GM12878 (cell line): ENCODE results near the gene LSAMP. TPM values are rescaled to one million over a fixed set of nuclear protein-coding genes. Genes with fewer than 3 reads are reported as not detected.

Experiments used
- ATAC-seq: fragments of 200-7000 bp; cut with Tn5 transposase; 3 replicates; pipeline ENCODE4 v1.9.1; 2020; ENCODE audit warnings: mild to moderate bottlenecking, moderate library complexity
- BruUV-seq: library from RNA; stranded (reverse); fragments of 400-500 nt; replicated peaks from 2 replicates; lab custom pipeline; 2021; lab: Mats Ljungman, UMichigan
- CTCF ChIA-PET: fragments of 300-600 bp; sonication (Branson Sonifier 250); formaldehyde crosslinking; extraction: SDS; loops from one replicate; lab custom pipeline; 2021; ENCODE audit warnings: inconsistent platforms; lab: Yijun Ruan, JAX
- POLR2A ChIA-PET: fragments of 350-600 bp; formaldehyde crosslinking; extraction: SDS; loops from one replicate; lab custom pipeline; 2021; ENCODE audit warnings: inconsistent platforms; lab: Charles Lee
- RAD21 ChIA-PET: fragments of 300-600 bp; sonication (Branson Sonifier 250); formaldehyde crosslinking; loops from one replicate; lab custom pipeline; 2023; ENCODE audit warnings: antibody characterized with exemption; ENCODE audit not compliant: unreplicated experiment; lab: Charles Lee
- SMC1A ChIA-PET: fragments of 300-600 bp; sonication (Branson Sonifier 250); formaldehyde crosslinking; loops from one replicate; lab custom pipeline; 2023; ENCODE audit not compliant: unreplicated experiment, uncharacterized antibody; lab: Charles Lee
- DNase-seq: peaks from one replicate; pipeline ENCODE4 v3.0.0-alpha.2; 2011; ENCODE audit warnings: low read depth, low spot score
- FAIRE-seq: peaks from 3 replicates; lab custom pipeline; 2011; peaks lifted over from hg19 to GRCh38; lab: Jason Lieb, UNC
- H2AFZ ChIP-seq: 2 replicates; pipeline ENCODE4 v1.6.0; 2011; ENCODE audit warnings: low read depth, low read length, control low read depth; ENCODE audit not compliant: control insufficient read depth
- H3K27ac ChIP-seq: 2 replicates; pipeline ENCODE4 v1.5.1; 2011; ENCODE audit warnings: control low read depth; ENCODE audit not compliant: control insufficient read depth, insufficient read depth
- H3K27me3 ChIP-seq, 2 experiments: replicated peaks in 1 of 2; 2 replicates each; pipeline versions ENCODE4 v1.6.0 to v1.6.1; 2011; ENCODE audit warnings: low read length in 1 of 2; ENCODE audit not compliant: control insufficient read depth in 2 of 2, insufficient read depth in 2 of 2
- H3K36me3 ChIP-seq, 2 experiments: 2 replicates each; pipeline ENCODE4 v1.5.1; 2011; ENCODE audit warnings: low read length in 1 of 2; ENCODE audit not compliant: control insufficient read depth in 2 of 2, insufficient read depth in 2 of 2
- H3K4me1 ChIP-seq: 2 replicates; pipeline ENCODE4 v1.6.1; 2011; ENCODE audit warnings: mild to moderate bottlenecking, low read length, moderate library complexity, mixed read lengths; ENCODE audit not compliant: control insufficient read depth, insufficient read depth
- H3K4me2 ChIP-seq: 2 replicates; pipeline ENCODE4 v1.6.0; 2011; ENCODE audit warnings: control low read depth; ENCODE audit not compliant: control insufficient read depth, insufficient read depth
- H3K4me3 ChIP-seq: fragments of 200-600 bp; sonication (generic); 2 replicates; pipeline ENCODE4 v1.5.1; 2016
- H3K79me2 ChIP-seq: 2 replicates; pipeline ENCODE4 v1.6.0; 2011; ENCODE audit warnings: low read length; ENCODE audit not compliant: control insufficient read depth, insufficient read depth
- H3K9ac ChIP-seq: 2 replicates; pipeline ENCODE4 v1.8.0; 2011; ENCODE audit warnings: low read length, control low read depth, mixed read lengths; ENCODE audit not compliant: control insufficient read depth, insufficient read depth
- H3K9me3 ChIP-seq: replicated peaks from 3 replicates; pipeline ENCODE4 v1.5.1; 2011; ENCODE audit warnings: mild to moderate bottlenecking, low read length; ENCODE audit not compliant: control insufficient read depth, insufficient read depth
- H4K20me1 ChIP-seq: 2 replicates; pipeline ENCODE4 v1.6.0; 2011; ENCODE audit not compliant: control insufficient read depth, insufficient read depth
- BRCA1 ChIP-seq: IDR thresholded peaks from 2 replicates; pipeline ENCODE4 v1.6.1; 2011; ENCODE audit warnings: low read depth, low read length, improper control_type of control experiment
- FOS ChIP-seq: IDR thresholded peaks from 3 replicates; pipeline ENCODE4 v1.6.1; 2011; ENCODE audit warnings: borderline replicate concordance; ENCODE audit not compliant: insufficient read length; ENCODE audit errors: extremely low read depth
- HDGF ChIP-seq: fragments of 450-650 bp; IDR thresholded peaks from 2 replicates; pipeline ENCODE4 v1.6.1; 2016; ENCODE audit warnings: antibody characterized with exemption
- IKZF2 ChIP-seq, 2 experiments: fragments of 450-650 bp; IDR thresholded peaks; 2 replicates each; pipeline ENCODE4 v1.6.1; 2017; ENCODE audit warnings: mild to moderate bottlenecking in 2 of 2, moderate library complexity in 2 of 2
- MLLT1 ChIP-seq: fragments of 450-650 bp; IDR thresholded peaks from 2 replicates; pipeline ENCODE4 v1.6.1; 2016; ENCODE audit warnings: mild to moderate bottlenecking
- RB1 ChIP-seq: fragments of 450-650 bp; formaldehyde crosslinking; IDR thresholded peaks from 2 replicates; pipeline ENCODE4 v1.6.1; 2017; ENCODE audit warnings: mild to moderate bottlenecking, borderline replicate concordance
- SMAD5 ChIP-seq: IDR thresholded peaks from 2 replicates; pipeline ENCODE4 v1.6.1; 2016; ENCODE audit warnings: antibody characterized with exemption, low read depth
- USF1 ChIP-seq: IDR thresholded peaks from 2 replicates; pipeline ENCODE4 v1.6.1; 2011; ENCODE audit warnings: borderline replicate concordance, low read depth, mild to moderate bottlenecking, moderate library complexity, mixed read lengths, low read length; ENCODE audit not compliant: insufficient read depth; ENCODE audit errors: extremely low read length
- ZNF207 ChIP-seq: fragments of 450-650 bp; IDR thresholded peaks from 2 replicates; pipeline ENCODE4 v1.6.1; 2014; ENCODE audit warnings: antibody characterized with exemption, mild to moderate bottlenecking, borderline replicate concordance
- ZNF687 ChIP-seq: fragments of 450-650 bp; IDR thresholded peaks from 2 replicates; pipeline ENCODE4 v1.6.1; 2017; ENCODE audit warnings: mild to moderate bottlenecking, moderate library complexity
- WGBS: methylation state at CpG from one replicate; pipeline ENCODE4 v1.1.6; 2016; ENCODE audit warnings: low lambda C conversion rate; ENCODE audit not compliant: insufficient replicate concordance, insufficient coverage; ENCODE audit errors: missing lambda C conversion rate; 5-methylcytosine and 5-hydroxymethylcytosine counted together
- in situ Hi-C: fragments of 300-500 bp; cut with MboI; formaldehyde crosslinking; loops from 9 replicates; pipeline ENCODE4 v1.14.3; 2018; ENCODE audit warnings: mixed read lengths
- intact Hi-C: fragments of 100-400 bp; cut with micrococcal nuclease; formaldehyde crosslinking; loops from one replicate; pipeline ENCODE4 v1.14.2; 2022; ENCODE audit not compliant: unreplicated experiment
- polyA plus RNA-seq, 11 experiments: library from polyadenylated mRNA; depleted of rRNA in 4 of 11; unstranded in 6 of 11; stranded (reverse) in 5 of 11; fragments of >200 nt; fragmentation: Nextera tagmentation in 4 of 11; fragmentation: Illumina TruSeq in 1 of 11; extraction: Ambion mirVana in 4 of 11; extraction: Trizol in 1 of 11; gene quantifications; 1 replicate in 1 of 11; 2 replicates in 10 of 11; pipeline versions ENCODE4 v1.2.1 to v1.2.3, GENCODE V29; 2011 to 2016; ENCODE audit warnings: inconsistent platforms in 2 of 11, missing spikeins in 2 of 11, low read depth in 1 of 11
- total RNA-seq, 4 experiments: library from RNA; depleted of rRNA in 3 of 4; stranded (reverse); fragments of >200 nt in 3 of 4; fragmentation: Illumina TruSeq in 1 of 4; extraction: Trizol in 1 of 4; gene quantifications; 2 replicates each; pipeline versions ENCODE4 v1.2.1 to v1.2.3, GENCODE V29; 2013 to 2021
- TF ChIP-seq, protein P1 (sequence below): IDR thresholded peaks from 2 replicates; pipeline ENCODE4 v1.6.1; 2011; ENCODE audit warnings: low read depth, low read length, improper control_type of control experiment, borderline replicate concordance
- TF ChIP-seq, protein P2 (sequence below): fragments of 450-650 bp; IDR thresholded peaks from 2 replicates; pipeline ENCODE4 v1.6.1; 2017; ENCODE audit warnings: mild to moderate bottlenecking, low read depth, inconsistent platforms; ENCODE audit not compliant: poor library complexity, severe bottlenecking

Gene LSAMP
- total and polyA plus RNA-seq, 10 of the 15 experiments (the other 5 are each of a cell fraction or from before 2014, with no cell fraction given), result 2.0 to 12.7 (median 6.5) TPM

GRCh38 chr3:116246406-116246980, 198.8 kb downstream of the LSAMP start:
- H3K9me3 ChIP-seq, result no peaks in the 10 kb centered on the region
- H3K36me3 ChIP-seq, result no peaks in the 10 kb centered on the region
- WGBS, result 23% methylated on average over 7 of the region's 7 CpGs
- FAIRE-seq, result no peak
- in situ Hi-C loops (no loop called here), intact Hi-C loops (no loop called here)
- H3K79me2 ChIP-seq, result no peaks in the 10 kb centered on the region
- H3K4me2 ChIP-seq, result no peak overlapping the region
- DNase-seq, result no peak
- H4K20me1 ChIP-seq, result no peaks in the 10 kb centered on the region
- H3K4me3 ChIP-seq, result no peak overlapping the region
- ChIA-PET SMC1A (interaction anchor here (1.6 to 4.6 kb wide), 2 partner anchors 12 to 51 kb away, joined by 3 to 19 read pairs; no protein-coding TSS in a partner anchor), POLR2A (no interaction called here), RAD21 (no interaction called here), CTCF (interaction anchor here (1.0 kb wide), 1 partner anchor 13 kb away, joined by 5 read pairs; no protein-coding TSS in a partner anchor)
- no peaks in the 10 kb centered on the region for H3K27me3 ChIP-seq
- no peak overlapping the region for H2AFZ ChIP-seq
- BruUV-seq, result no TSS peak
- H3K9ac ChIP-seq, result no peak overlapping the region
- no peaks in the 10 kb centered on the region for H3K4me1 ChIP-seq
- no peak for ATAC-seq
- no peak overlapping the region for H3K27ac ChIP-seq
- TF ChIP-seq IKZF2 (IDR thresholded peaks at IDR 0.05), result no peak
- TF ChIP-seq, protein P1, sequence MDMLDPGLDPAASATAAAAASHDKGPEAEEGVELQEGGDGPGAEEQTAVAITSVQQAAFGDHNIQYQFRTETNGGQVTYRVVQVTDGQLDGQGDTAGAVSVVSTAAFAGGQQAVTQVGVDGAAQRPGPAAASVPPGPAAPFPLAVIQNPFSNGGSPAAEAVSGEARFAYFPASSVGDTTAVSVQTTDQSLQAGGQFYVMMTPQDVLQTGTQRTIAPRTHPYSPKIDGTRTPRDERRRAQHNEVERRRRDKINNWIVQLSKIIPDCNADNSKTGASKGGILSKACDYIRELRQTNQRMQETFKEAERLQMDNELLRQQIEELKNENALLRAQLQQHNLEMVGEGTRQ, result no peak
- TF ChIP-seq HDGF, result no peak
- no peak for TF ChIP-seq USF1
- no peak for TF ChIP-seq MLLT1
- TF ChIP-seq, protein P2, sequence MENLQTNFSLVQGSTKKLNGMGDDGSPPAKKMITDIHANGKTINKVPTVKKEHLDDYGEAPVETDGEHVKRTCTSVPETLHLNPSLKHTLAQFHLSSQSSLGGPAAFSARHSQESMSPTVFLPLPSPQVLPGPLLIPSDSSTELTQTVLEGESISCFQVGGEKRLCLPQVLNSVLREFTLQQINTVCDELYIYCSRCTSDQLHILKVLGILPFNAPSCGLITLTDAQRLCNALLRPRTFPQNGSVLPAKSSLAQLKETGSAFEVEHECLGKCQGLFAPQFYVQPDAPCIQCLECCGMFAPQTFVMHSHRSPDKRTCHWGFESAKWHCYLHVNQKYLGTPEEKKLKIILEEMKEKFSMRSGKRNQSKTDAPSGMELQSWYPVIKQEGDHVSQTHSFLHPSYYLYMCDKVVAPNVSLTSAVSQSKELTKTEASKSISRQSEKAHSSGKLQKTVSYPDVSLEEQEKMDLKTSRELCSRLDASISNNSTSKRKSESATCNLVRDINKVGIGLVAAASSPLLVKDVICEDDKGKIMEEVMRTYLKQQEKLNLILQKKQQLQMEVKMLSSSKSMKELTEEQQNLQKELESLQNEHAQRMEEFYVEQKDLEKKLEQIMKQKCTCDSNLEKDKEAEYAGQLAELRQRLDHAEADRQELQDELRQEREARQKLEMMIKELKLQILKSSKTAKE, result no peak
- no peak for TF ChIP-seq ZNF207
- TF ChIP-seq BRCA1, result no peak
- TF ChIP-seq FOS, result no peak
- no peak for TF ChIP-seq SMAD5
- TF ChIP-seq ZNF687, result no peak
- no peak for TF ChIP-seq RB1
